ENCODE results near the gene COMP.
"Not testable (repeated sequence)": the region's sequence is repeated elsewhere in the genome, so short reads cannot be mapped to it uniquely, and the experiment has no call there.

COMP gene

DNA sequence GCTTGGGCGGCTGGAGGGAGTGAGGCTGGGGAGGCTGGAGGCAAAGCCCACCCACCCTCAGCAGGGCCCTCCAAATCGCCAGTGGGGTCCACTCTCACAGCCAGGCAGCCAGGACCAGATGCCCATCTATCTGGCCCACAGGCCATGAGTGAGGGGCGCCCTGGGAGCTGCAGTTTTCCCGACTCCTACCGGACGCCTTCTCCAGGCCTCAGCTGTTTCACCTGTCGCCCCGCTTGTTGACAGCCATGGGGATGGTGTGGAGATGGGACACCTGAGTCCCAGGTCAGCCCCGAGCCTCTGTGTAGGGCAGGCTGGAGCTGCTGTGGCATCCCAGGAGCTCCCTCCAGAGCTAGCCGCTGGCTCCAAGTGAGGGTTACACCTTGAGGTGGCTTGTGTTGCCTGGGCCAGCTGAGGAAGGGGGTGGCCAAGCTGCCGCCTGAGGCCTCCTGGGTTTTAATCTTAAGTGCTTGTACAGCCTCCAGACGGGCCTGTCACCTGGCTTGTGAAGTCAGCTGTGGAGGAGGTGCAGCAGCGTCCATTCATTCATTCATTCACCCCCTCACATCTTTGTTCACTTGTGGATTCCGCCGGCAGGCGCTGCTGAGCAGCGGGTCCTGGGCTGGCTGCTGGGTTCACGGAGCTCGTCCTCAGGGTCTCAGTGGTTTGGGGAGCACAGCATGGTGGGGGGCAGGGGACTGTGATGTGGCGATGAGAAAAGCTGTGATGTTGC, 52.0 kb downstream of the COMP start:
- DNase-seq (ENCODE audit: low read depth), result no peak

DNA sequence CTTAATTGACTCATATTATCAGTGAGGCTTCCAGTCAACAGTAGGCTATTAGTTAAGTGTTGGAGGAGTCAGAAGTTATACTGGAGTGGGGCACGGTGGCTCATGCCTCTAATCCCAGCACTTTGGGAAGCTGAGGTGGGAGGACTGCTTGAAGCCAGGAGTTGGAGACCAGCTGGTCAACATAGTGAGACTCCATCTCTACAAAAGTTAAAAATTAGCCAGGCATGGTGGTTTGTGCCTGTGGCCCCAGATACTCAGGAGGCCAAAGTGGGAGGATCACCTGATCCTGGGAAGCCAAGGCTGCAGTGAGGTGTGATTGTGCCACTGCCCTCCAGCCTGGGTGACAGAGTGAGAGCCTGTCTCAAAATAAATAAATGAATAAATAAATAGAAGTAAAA, 53.2 kb downstream of the COMP start:
- no peak overlapping the region for H3K4me3 ChIP-seq (ENCODE audit: control insufficient read depth, low read depth, low read length)
- TF ChIP-seq, protein P1, sequence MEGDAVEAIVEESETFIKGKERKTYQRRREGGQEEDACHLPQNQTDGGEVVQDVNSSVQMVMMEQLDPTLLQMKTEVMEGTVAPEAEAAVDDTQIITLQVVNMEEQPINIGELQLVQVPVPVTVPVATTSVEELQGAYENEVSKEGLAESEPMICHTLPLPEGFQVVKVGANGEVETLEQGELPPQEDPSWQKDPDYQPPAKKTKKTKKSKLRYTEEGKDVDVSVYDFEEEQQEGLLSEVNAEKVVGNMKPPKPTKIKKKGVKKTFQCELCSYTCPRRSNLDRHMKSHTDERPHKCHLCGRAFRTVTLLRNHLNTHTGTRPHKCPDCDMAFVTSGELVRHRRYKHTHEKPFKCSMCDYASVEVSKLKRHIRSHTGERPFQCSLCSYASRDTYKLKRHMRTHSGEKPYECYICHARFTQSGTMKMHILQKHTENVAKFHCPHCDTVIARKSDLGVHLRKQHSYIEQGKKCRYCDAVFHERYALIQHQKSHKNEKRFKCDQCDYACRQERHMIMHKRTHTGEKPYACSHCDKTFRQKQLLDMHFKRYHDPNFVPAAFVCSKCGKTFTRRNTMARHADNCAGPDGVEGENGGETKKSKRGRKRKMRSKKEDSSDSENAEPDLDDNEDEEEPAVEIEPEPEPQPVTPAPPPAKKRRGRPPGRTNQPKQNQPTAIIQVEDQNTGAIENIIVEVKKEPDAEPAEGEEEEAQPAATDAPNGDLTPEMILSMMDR (IDR thresholded peaks at IDR 0.05; ENCODE audit: control insufficient read depth, insufficient read depth, low read depth, low read length, missing control alignments), result no peak
- no peak for DNase-seq (ENCODE audit: low read depth)

More for the DNA sequence above, 52.0 kb downstream of the COMP start:
- no peak overlapping the region for H3K4me3 ChIP-seq (ENCODE audit: control insufficient read depth, low read depth, low read length)
- TF ChIP-seq, protein P1 (IDR thresholded peaks at IDR 0.05; ENCODE audit: control insufficient read depth, insufficient read depth, low read depth, low read length, missing control alignments), result no peak

DNA sequence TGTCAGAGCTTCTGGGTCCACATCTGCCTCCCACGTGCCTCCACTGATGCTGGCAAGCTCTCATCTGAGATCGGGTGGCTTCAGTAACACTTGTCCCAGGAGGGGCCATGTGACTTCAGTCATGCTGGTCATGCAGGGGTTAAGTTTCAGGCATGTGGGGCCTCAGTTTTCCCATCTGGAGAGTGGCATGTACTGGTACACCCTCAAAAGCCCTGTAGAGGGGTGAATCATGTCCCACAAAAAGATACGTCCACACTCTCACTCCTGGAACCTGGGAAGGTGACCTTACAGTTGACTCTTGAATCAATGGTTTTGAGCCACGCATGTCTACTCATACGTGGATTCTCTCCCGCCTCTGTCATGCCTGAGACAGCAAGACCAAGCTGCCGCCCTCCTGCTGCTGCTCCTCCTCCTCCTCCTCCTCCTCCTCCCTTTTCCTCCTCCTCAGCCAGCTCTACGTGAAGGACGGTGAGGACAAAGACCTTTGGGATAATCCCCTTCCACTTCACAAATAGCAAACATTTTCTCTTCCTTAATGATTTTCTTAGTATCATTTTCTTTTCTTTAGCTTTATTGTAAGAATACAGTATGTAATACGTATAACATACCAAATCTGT, 53.7 kb downstream of the COMP start:
- no peak for DNase-seq (ENCODE audit: low read depth)
- TF ChIP-seq, protein P1 (IDR thresholded peaks at IDR 0.05; ENCODE audit: control insufficient read depth, insufficient read depth, low read depth, low read length, missing control alignments), result no peak
- H3K4me3 ChIP-seq (ENCODE audit: control insufficient read depth, low read depth, low read length), result no peak overlapping the region

DNA sequence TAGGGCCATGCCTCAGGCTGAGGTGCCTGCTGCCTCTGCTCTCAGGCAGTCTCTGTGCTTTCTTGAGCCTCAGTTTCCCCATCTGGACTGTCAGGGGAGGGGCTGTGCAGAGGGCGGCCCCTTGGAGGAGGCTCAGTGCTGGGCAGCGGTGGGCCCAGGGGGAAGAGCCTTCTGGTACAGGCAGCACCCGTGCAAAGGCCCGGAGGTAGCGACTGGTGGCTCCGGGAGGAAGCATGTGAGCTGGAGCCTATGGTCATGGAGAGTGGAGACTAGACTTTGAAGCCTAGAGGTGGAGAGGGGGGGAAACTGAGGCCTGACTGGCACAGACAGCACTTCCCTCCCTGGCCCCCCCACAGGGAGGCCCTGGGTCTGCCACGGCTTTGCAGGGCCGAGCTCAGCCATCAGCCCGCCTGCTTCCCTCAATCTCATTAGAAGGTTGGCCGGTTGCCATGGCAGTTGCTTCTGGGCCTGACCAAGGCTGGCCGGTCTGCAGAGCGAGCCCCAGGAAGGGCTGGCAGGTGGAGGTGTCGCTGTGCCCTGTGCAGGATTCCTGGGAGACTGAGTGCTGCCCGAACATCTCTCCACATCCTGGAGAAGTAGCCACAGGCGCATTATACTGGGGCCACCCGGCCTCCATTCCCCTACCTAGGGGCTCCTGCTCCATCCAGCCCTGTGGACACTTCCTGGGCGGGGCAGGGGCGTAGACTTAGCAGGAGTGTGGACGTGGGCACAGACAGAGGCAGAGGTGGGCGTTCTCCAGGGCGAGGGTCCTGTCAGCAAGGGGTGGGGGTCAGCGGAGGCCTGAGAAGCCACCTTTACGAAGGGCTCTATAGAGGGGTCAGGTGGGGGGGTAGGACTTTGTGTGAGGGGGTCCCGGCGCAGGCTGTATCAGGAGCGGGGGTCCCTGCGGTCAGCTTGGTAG, 54.4 kb downstream of the COMP start:
- TF ChIP-seq, protein P1 (IDR thresholded peaks at IDR 0.05; ENCODE audit: control insufficient read depth, insufficient read depth, low read depth, low read length, missing control alignments), result no peak
- H3K4me3 ChIP-seq (ENCODE audit: control insufficient read depth, low read depth, low read length), result no peak overlapping the region
- no peak for DNase-seq (ENCODE audit: low read depth)

DNA sequence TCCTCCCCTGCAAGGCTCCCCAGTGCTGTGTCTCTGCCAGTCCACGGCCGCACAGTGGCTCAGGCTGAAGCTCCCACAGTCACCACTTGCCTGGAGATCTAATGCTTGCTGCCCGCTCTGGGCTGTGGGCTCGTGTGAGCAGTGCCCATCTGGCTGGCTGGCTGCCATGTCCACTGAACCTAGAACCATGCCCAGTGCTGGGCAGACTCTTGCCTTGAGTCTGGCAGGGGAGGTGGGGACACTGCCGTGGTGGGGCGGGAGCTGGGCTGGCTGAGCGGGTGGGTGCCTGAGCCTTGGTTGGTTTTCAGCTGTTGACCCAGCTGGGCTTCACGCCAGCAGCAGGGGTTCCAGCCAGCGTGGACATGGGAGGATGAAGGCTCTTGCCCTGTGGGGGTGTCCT, 55.4 kb downstream of the COMP start:
- H3K4me3 ChIP-seq (ENCODE audit: control insufficient read depth, low read depth, low read length), result no peak overlapping the region
- DNase-seq (ENCODE audit: low read depth), result no peak
- TF ChIP-seq, protein P1 (IDR thresholded peaks at IDR 0.05; ENCODE audit: control insufficient read depth, insufficient read depth, low read depth, low read length, missing control alignments), result no peak

DNA sequence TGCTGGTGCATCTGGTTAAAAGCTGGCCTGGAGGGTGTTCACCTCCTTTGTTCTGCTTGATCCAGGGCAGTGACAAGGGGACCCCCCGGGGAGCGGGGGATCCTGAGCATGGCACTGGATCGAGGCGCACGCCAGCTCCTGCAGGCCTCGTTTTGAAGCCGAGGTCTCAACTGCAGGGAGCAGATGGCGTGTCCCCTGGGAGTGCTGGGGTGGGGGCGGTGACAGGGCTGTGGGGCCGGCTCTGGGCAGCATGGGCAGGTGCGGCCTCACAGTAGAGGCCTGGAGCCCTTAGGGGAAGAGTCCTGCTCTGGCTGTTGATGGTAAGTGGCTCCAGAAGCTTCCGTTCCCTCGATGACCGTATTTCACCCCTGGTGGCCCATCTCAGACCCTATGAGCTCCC, 55.8 kb downstream of the COMP start:
- no peak overlapping the region for H3K4me3 ChIP-seq (ENCODE audit: control insufficient read depth, low read depth, low read length)
- no peak for DNase-seq (ENCODE audit: low read depth)
- TF ChIP-seq, protein P1 (IDR thresholded peaks at IDR 0.05; ENCODE audit: control insufficient read depth, insufficient read depth, low read depth, low read length, missing control alignments), result no peak

DNA sequence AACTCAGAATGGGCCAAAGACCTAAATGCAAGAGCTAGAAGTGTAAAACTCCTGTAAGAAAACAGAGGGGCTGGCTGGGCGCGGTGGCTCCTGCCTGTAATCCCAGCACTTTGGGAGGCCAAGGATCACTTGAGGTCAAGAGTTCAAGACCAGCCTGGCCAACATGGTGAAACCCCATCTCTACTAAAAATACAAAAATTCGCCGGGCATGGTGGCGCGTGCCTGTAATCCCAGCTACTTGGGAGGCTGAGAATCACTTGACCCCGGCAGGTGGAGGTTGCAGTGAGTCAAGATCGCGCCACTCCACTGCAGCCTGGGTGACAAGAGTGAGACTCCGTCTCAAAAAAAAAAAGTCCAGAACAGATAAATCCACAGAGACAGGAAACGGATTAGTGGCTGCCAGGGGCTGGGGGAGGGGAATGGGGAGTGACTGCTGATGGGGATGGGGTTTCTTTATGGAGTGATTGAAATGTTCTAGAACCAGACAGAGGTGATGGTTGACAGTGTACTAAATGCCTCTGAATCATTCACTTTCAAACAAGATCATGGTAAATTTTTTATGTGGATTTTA, 57.3 kb downstream of the COMP start:
- DNase-seq (ENCODE audit: low read depth); H3K4me3 ChIP-seq (ENCODE audit: control insufficient read depth, low read depth, low read length): not testable (repeated sequence)

Data from AG09309 (cell line).